Measurements from ENCODE around the gene RAD51D.
"Not testable (repeated sequence)": the region's sequence is repeated elsewhere in the genome, so short reads cannot be mapped to it uniquely, and the experiment has no call there.

Gene RAD51D

GRCh38 chr17:35141681-35142466, 22.2 kb upstream of the RAD51D start, which contains the start of gene NLE1:
NLE1 (minus strand) TSS chr17:35142303; CDS start chr17:35142275, 28 bp downstream.
- DNase-seq: peak; percentile 81

- DNase-seq: no peak
Measured at GRCh38 chr17:35138218-35138617, 18.6 kb upstream of the RAD51D start.

- DNase-seq: no peak
Measured at GRCh38 chr17:35135322-35135721, 15.7 kb upstream of the RAD51D start.

GRCh38 chr17:35132816-35133550, 13.3 kb upstream of the RAD51D start:
- no peak for DNase-seq

- no peak for DNase-seq
Measured at GRCh38 chr17:35132099-35132498, 12.4 kb upstream of the RAD51D start.

GRCh38 chr17:35130392-35130791, 10.7 kb upstream of the RAD51D start:
- no peak for DNase-seq

GRCh38 chr17:35129973-35130351, 10.3 kb upstream of the RAD51D start:
- no peak for DNase-seq

- DNase-seq: no peak
Measured at GRCh38 chr17:35129154-35129972, 9.7 kb upstream of the RAD51D start.

- DNase-seq: no peak
Measured at GRCh38 chr17:35127751-35128514, 8.3 kb upstream of the RAD51D start.

GRCh38 chr17:35121315-35121714, 1.7 kb upstream of the RAD51D start, which contains the start of gene FNDC8:
FNDC8 (plus strand) TSS chr17:35121615; CDS start chr17:35121694, 79 bp downstream.
- DNase-seq: no peak

- DNase-seq: no peak
Measured at GRCh38 chr17:35117984-35118383, 1.7 kb downstream of the RAD51D start.

- DNase-seq: no peak
Measured at GRCh38 chr17:35116845-35117244, 2.8 kb downstream of the RAD51D start.

- not testable (repeated sequence) for DNase-seq
Measured at GRCh38 chr17:35110791-35111190, 8.9 kb downstream of the RAD51D start.

GRCh38 chr17:35104844-35105450, 14.7 kb downstream of the RAD51D start:
- DNase-seq: no peak

- DNase-seq: no peak
Measured at GRCh38 chr17:35103271-35103670, 16.4 kb downstream of the RAD51D start.

- DNase-seq: no peak
Measured at GRCh38 chr17:35101725-35102124, 17.9 kb downstream of the RAD51D start.

- no peak for DNase-seq
Measured at GRCh38 chr17:35101036-35101435, 18.6 kb downstream of the RAD51D start.

GRCh38 chr17:35099908-35100307, 19.8 kb downstream of the RAD51D start:
- DNase-seq: no peak

GRCh38 chr17:35097776-35098175, 21.9 kb downstream of the RAD51D start:
- no peak for DNase-seq

- DNase-seq: no peak
Measured at GRCh38 chr17:35095741-35096140, 23.9 kb downstream of the RAD51D start.

GRCh38 chr17:35094902-35095301, 24.8 kb downstream of the RAD51D start:
- DNase-seq: no peak

- not testable (repeated sequence) for DNase-seq
Measured at GRCh38 chr17:35090707-35091106, 29.0 kb downstream of the RAD51D start.
